ENCODE data around the gene NFIB. TPM values are rescaled to one million over a fixed set of nuclear protein-coding genes. Genes with fewer than 3 reads are reported as not detected.

The NFIB gene
- total and polyA plus RNA-seq, 2 of the 8 experiments (the other 6 are each of a cell fraction or from before 2014, with no cell fraction given), result 2.6 to 13.1 TPM

DNA sequence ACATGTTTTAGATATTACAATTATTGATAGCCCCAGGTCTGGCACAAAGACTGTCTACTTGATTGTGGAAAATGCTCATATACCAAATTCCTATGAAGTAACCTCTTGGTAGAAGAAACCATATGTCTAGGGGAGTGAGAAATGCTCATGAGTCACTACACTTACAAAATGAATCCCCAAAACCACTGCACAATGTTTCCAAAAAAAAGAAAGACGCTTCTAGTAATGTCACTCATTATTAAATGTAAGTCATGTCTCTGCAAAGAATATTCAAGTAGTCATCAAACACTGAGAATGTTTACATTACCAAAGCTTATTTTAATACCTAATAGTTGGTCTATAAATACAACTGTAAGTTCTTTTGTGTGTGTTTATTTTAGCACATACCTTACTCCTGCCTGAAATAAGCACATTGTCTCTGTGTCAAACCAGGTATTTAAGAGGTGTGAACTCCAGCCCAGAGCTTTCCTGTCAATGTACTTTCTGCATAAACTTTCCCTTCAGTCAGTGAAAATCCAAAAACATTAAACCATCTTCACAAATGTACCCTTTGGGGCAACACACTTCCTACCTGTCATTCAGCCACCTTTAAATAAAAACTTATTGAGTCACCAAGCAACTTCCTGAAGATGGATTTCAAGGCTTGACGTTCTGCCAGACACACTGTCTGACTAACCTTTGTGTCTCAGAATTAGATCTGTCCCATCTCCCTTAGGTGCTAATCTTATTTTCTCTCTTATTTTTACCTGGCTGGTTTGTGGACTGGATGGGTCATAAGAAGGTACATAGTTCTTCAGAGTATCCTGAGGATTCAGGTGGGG lies 194.0 kb downstream of the NFIB start (continued):
- TF ChIP-seq, protein P1, sequence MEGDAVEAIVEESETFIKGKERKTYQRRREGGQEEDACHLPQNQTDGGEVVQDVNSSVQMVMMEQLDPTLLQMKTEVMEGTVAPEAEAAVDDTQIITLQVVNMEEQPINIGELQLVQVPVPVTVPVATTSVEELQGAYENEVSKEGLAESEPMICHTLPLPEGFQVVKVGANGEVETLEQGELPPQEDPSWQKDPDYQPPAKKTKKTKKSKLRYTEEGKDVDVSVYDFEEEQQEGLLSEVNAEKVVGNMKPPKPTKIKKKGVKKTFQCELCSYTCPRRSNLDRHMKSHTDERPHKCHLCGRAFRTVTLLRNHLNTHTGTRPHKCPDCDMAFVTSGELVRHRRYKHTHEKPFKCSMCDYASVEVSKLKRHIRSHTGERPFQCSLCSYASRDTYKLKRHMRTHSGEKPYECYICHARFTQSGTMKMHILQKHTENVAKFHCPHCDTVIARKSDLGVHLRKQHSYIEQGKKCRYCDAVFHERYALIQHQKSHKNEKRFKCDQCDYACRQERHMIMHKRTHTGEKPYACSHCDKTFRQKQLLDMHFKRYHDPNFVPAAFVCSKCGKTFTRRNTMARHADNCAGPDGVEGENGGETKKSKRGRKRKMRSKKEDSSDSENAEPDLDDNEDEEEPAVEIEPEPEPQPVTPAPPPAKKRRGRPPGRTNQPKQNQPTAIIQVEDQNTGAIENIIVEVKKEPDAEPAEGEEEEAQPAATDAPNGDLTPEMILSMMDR (IDR thresholded peaks at IDR 0.05; ENCODE audit: control extremely low read depth in 1 of 3, insufficient read depth in 1 of 3, low read depth in 1 of 3, low read length in 3 of 3), result no peak
- TF ChIP-seq FOSL1 (IDR thresholded peaks at IDR 0.05; ENCODE audit: insufficient read depth, low read depth, low read length), result no peak
